AG20443 (cell line): ENCODE results near the gene HIVEP3.

Experiments used
- DNase-seq: peaks from one replicate; pipeline ENCODE4 v3.0.0; 2012; ENCODE audit warnings: low spot score, mixed read lengths

The HIVEP3 gene

DNA sequence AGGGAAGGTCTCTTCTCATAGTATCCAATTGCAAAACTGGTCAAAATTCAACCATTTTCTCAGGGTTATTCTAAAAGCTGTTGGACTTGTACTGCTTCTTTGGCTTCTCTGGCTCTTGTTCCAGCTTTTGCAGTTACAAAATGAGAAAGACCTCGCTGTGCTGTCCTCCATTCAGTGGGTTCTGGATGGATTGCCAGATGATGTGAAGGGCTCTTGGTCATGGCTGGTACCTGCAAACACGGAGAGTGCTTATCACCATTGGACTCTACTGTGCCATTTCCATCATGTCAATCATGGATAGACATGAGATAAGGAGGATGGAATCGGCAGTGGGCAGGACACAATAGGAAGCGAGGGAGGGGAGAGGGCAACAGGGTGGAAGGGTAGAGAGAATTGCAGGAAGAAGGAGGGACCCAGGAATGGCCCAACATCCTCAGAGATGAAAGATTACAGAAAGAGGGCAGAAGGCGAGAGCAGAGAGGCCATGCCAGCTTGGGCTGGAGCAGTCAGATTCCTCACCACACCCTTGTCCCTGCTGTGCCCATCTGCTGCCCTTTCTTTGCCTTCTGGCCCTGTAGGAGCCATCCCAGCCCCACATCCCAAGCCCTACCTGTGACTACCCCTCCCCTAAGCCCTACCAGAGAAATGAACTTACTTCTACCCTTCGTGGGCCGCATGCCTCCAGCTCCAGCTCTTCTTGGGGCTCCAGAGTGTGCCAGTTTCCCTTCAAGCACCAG, 70.3 kb downstream of the HIVEP3 start:
- DNase-seq, result no peak

DNA sequence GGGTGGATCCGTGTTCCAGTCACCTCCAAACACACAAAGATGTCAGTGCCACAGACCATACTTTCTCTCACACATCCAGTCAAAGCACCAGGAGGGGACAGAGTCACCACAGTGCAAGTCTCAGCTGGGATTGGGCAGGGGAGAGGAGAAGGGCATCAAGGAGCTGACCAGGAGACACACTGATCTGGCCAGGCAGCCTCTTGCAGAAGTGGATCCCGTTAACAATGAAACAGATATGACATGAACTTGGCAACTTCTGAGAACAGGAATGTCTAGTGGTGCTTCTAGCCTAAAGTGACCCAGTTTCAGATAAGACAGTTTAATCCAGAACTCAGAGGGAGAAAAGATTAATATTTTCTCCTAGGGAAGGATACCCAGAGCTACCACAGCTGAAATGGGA, 71.0 kb downstream of the HIVEP3 start:
- DNase-seq, result no peak

DNA sequence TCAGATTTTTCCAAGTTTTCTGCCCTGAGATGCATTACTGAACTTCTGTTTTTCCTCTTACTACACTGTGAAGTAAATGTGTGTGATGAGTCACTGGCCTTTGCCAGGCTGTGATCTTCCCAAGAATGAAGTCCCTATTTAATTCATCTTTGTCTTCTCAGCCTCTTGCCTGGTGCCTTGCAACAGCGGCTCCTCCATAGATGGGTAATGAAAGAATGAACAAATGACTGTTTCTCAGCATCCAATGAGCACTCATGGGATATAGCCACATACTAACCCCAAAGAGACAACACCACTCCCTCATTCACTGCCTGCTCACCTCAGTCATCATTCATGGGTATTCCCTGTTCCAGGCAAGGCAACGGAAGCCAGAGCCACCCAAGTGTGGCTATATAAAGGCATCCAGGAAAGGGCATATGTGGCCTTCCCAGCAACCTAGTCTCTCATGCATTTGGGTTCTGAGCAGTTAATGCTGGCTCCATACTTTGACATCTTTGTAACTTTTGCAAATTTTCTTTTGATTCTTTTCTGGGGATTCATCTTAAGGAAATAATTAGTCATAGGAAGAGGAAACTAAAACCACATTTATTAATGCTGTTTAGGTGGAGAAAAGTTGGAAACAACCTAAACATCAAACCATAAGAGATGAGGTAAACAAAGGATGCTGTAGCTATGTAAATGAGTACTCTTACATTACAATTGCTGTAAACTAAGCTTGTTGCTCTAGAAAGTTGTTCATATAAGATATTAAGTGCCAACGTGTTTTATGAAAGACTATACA, 71.9 kb downstream of the HIVEP3 start:
- DNase-seq, result peak; percentile 63

DNA sequence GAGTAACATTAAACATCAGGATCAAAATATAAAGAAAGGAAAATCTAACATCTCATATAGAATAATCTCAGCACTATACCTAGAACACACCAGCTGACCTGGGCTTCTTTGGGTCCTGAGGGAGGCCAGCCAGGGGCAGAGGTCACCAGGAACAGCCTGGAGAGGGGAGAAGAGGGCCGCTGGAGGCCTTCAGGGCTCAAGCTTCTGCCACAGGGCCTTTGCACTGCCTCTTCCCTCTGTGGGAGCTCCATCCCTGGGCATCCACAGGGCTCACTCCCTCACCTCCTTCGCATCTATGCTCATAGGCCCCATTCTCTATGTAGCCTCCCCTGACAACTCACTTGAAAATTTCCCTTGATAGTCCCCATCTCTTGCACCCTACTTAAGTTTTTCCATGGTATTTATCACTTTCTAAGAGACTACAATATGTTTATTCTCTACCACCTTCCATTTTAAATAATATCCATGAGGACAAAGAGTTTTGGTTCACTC, 73.9 kb downstream of the HIVEP3 start:
- DNase-seq, result no peak

DNA sequence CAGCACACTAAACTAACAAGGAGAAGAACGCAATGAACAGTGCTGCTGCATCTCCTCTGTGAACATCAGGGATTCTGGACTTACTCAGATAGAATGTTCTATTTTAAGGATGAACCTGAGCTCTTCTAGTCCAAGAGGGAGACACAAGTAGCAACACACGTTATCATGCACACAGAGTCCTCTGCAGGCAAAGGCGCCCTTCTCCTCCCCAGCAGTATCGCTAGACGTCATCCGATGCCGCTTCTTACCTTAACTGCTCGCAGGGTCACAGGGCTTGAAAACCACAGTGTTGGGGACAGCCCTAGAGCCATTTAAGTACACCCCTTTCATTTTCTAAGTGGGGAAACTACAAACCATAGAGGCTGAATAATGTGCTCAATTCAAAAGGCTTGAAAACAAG, 74.5 kb downstream of the HIVEP3 start:
- no peak for DNase-seq

DNA sequence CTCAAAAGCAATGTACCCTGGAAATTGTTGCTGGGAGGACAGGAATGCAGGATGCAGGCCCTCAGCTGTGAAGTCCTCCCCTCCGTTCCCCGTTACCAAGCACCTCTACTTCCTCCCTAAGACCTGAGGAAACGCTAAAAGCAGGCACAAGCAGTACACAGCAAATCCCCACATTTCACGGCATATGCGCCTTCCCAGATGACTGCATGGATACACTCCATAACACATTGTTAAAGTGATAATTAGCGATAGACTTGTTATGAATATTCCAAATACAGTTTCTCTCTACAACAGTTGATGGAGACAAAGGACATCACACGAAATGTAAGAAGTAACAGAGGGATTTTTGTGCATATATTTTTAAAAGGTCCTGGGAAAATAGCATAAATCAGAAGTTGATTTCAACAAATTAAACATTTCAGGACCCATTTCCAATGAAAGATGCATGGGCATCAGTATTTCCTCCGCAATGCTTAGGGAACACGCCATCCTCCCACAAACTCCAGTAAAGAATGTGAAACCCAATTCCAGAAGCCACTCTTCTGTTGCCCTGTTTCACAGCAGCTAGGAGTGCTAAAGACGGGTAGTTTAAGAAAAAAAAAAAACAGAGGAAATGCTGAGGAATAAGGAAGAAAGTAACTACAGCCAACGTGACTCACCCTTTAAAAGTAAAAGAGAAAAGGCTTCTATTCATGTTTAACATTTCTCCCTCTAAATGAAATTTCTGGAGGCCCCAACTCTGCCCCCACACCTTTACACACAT, 75.5 kb downstream of the HIVEP3 start:
- DNase-seq, result peak; percentile 54

DNA sequence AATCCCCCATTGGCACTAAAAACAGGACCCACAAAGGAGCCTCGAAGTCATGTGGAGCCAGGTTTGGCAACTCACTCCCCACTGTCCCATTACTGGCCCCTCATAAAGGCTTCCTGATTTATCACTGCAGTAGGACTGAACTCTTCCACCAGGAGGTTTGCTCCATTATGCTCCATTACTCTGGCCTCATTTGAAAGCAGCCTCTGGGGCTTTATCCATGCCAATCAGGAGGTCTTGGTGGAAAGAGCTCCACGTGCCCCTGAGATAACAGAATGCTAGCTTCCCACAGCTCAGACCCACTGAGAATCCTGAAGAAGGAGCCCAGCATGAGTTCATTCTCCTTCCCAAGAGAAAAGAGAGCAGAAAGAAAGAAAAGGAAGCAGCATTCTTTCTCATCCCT, 76.4 kb downstream of the HIVEP3 start:
- DNase-seq, result no peak

DNA sequence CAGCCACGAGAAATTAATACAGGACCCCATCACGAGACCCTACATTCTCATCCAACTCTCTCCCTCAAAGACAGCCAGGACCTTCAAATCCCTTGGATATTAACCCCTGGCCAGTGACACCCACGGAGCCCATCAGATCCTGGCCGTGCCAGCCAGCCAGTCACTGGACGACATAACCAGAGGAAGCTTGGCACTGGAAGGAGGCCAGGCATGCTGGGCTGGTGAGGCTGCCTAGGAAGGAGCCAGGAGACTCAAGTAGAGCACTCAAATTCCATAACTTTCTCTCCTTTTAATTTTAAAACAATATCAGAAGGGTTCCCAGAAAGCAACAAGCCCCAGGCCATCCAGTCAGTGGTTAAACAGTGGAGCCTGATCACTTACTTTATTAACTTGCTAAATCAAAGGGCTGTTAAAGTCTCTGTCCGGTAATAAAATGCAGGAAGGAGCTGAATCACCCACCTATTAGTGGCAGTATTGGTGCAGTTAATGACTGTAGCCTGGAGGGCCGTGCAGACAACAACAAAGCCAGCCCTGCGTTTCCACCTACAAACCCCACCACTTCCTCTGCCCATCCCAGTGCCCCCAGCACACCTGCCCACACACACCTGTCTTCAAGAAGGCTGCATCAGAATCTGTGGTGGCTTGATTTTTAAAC, 78.0 kb downstream of the HIVEP3 start:
- no peak for DNase-seq

DNA sequence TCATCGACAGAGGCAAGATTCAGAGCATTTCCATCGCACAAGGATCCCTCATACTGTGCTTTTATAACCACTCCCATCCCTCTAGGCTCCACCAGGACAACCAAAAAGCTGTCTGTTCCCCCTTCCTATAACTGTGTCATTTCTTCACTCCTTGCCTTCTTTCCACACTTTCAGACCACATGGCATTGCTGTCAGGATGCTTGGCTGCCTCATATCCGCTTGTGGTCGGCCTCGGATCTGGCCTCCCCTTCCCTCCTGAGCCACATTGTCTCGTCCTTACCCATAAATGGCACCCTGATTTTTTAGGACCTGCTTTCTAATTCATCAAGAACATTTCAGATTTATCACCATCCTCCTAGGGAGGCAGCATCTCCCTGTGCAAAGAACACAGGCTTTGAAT, 80.5 kb downstream of the HIVEP3 start:
- DNase-seq, result no peak

DNA sequence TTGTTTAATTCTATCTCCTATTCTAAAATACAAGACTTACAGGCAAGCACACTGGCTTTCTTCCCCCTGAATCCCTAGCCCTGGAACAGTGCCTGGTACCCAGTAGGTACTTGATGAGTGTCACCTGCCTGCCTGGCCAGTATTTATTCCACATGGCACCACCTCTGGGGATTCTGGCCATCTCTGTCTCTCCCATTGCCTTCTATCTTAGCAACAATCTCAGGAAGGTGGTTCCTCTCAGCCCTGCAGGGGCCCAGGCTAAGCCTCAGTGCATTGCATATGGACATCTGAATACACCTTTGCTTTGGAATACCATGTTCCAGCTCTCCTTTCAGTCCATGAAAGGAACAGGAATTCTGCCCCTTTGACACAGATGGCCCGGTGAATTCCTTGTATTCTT, 81.0 kb downstream of the HIVEP3 start:
- DNase-seq, result no peak

DNA sequence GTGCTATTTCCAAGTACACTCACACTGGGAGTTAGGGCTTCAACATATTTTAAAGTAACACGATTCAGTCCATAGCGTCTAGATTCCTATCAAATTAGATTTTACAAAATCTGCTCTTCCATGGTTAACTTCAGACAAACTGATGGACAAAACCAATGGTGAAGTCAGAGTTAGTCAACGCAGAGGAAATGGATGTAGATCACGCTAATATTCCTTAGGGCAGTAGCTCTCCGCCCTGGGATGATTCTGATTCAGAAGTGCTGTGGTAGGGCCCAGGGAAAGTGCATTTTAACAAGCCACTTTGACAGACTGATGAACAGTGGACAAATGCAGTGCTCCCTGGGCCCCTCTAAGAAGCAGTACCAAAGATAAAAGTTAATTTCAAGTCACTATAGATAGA, 83.2 kb downstream of the HIVEP3 start:
- DNase-seq, result peak; percentile 48

DNA sequence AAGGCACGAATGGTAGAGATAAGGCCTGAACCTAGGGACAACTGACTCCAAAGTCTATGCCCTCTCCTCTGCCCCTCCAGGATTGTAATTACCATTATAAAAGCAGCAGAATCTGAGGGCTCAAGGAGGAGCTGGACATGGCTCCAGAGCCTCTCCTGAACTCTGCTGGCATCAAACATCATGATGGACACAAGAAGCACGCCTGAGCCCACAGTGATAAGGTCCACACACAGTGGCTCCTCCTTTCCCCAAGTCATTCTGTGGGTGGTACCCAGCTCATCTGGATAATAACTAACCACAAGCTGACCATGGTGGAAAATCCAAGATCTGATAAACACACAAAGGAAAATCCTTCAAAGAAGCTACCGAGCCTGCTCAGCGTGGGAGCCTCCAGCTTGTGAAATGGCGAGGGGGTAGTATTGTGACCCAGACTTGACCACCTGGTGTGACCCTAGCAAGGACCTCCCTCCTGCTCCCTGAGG, 85.2 kb downstream of the HIVEP3 start:
- no peak for DNase-seq

DNA sequence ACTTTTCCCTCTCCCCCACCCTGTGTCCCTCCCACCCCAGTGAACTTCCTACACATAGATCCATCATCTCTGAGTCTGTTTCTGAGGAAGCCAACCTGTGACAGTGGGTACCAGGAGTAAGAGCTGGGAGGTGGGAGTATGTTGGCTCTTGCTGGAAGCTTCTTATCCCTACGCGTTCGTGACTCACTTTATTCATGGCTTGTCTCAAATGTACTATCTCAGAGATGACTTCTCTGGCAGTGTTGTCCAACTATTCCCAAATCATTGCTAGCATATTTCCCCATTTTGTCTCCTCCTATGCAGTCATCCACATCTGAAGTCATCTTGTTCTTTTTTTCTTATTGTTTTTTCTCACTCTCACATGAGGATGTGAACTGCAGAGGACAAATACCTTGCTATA, 88.0 kb downstream of the HIVEP3 start:
- no peak for DNase-seq

DNA sequence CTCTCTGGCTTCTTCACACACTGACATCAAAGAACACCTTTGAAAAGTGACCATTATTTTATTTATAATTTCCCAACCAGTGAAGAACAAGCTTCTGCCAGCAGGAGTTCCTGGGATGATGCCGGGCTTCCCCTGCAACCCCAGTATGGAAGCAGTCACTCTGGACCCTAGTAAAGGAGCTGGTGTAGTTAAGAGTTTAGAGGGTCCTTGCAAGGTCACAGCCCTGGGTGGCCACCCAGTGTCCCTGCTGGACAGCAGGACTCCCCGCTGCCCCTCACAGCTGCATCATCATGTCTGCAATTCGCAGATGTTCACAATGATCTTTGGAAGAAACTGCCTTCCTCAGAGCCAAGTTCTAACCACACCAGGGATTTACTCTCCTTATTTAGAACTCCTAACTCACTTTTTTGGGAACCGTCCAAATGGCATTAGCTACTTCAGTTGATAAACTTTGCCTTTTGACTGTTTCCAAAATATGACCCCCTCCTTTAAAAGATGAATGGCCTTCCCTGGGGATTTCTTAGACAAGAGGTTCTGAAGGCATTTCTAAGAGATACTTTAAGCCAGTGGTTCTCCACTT, 90.6 kb downstream of the HIVEP3 start:
- DNase-seq, result no peak

DNA sequence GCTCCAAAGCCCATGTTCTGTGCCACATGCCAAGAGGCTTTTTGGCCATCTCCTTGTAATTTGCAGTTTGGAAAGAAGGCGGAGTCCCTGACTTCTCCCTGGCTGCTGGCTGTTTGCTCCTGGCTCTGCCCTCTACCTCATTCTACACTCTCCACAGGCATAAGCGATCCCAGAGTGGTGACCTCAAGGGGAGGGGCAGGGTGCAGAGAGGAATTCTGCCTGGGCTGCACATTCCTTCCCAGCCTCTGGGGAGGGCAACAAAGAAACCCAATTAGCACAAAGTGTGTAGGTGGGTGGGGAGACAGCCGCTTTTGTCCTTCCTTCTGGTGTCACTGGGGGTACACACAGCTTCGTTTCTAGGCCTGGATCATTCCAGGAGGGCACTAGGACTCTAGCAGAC, 95.3 kb downstream of the HIVEP3 start:
- peak; percentile 72 for DNase-seq

DNA sequence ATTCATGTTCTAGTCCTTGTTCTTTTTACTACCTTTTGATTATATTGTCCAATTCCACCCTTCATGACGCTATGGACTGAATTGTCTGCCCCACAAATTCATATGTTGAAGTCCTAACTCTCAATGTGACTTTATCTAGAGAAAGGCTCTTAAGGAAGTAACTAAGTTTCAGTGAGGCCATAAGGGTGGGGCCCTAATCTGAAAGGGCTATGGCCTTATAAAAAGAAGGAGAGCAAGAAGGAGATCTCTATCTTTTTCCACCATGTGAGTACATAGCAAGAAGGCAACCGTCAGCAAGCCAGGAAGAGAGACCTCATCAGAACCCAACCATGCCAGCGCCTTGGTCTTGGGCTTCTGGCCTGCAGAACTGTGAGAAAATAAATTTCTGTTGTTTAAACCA, 95.9 kb downstream of the HIVEP3 start:
- no peak for DNase-seq

DNA sequence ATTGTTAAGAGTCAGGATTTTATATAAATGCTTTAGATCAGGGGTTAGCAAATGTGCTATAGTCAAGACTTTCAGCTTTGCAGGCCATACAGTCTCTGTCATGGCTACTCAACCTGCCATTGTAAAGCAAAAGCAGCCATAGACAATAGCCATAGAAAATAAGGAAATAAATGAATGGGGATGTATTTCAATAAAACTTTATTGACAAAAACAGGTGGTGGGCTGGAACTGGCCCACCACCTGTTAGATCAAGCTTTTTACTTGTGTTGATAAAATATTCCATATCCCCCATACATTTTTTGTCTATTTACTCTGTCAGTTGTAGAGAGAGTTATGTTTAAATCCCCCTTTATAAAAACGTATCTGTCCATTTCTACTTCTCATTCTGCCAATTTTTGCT, 98.9 kb downstream of the HIVEP3 start:
- DNase-seq, result no peak

DNA sequence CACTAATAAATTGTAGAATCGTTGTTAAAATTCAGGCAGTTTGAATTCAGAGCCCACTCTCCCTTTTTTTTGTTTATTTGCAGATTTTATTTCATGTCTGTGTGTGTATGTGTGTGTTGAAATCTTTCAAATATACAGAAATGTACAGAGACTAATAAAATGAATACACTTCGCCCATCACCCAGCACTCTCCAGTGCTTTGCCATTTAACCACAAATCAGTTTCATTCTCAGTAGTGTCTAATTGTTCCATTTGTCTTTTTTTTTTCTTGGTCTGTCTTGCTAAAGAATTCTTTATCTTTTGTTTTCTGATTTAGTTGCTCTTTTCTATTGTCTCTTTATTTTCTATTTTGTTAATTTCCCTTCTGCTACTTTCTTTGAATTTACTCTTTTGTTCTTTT, 99.7 kb downstream of the HIVEP3 start:
- no peak for DNase-seq

DNA sequence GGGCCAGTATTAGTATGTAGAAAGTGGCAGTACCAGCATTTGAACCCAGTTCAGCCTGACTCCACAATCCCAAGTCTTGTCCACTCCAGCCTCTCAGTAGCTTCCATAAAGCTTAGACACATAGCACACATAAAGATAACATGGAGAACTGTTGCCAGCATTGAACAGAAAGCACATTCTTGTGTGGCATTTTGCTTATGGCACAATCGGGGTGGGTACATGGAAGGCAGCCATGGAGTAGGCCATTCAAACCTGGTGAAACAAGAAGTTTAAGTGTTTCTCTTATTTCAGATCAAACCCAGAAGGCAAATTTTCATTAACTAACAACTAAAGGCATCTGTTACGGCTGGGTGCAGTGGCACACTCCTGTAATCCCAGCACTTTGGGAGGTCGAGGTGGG, 102.7 kb downstream of the HIVEP3 start:
- DNase-seq, result no peak

DNA sequence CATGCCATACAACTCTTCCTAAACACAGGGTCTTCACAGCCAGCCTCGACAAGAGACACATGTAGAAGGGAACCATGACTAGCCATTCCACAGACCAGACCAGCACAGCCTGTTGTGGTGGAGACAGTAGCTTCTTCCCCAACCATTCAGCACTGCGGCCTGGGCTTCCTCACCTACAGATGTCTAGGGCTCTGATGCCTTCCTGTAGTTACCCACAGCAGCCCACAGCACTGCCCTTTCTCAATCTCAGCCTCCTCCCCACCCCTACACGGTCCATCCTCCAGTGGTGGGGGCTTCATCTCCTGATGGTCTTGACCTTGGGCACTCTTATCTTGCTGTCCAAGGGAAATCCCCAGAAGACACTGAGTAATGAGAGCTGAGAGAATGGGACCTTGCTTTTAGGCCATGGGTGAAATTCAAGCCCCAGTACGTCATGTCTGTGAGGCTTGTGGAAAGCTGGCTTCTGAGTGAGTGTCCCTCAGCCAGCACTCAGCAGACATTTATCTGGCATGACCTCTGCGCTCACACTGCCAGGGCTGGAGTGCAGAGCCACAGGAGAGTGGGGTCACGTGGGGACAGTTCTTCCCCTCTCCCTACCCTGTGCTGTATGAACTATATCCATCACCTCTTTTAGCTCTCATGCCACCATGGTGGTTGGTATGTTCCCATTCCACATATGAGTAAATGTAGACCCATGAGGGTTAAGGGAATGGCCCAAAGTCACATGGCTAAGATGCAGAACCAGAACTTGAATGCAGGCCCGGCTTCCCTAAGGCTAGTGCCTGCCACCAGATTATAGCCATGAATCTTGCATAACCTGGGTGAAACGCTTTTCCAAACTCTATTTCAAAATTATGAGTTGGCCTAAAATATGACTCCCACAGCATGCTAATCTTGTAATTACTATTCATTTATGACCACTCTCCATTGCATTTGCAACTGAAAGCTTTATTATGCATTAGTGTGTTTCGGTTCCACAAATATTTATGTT, 104.7 kb downstream of the HIVEP3 start:
- no peak for DNase-seq

DNA sequence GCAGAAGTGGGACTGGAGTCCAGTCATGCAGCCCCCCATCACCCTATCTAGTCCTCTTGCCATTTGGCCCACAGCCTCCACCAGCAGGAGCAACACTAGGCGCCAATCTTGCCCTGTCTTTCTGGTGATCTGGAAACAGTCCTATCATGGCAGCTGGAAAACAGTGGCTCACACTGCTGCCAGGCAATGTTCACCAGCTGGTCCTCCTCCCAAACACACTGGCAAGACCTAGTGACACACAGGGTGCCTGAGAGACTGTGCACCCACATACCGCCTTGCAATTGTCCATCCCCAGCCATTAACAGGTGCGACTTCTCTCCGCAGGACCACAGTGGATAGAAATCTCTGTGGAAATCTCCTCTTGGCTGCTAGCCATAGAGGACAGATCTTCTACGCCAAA, 105.5 kb downstream of the HIVEP3 start:
- no peak for DNase-seq
